GM13977 (cell line): Measurements from ENCODE around the gene MOK.
"Not testable (repeated sequence)": the region's sequence is repeated elsewhere in the genome, so short reads cannot be mapped to it uniquely, and the experiment has no call there.

Source experiments
- DNase-seq: peaks from one replicate; pipeline ENCODE4 v3.0.0; 2012; ENCODE audit warnings: low spot score
- CTCF ChIP-seq: IDR thresholded peaks from 2 replicates; pipeline ENCODE4 v1.5.1; 2012; ENCODE audit warnings: mild to moderate bottlenecking, control low read depth; ENCODE audit not compliant: insufficient read depth; ENCODE audit errors: extremely low read depth, missing control alignments
- in situ Hi-C: fragments of 300-500 bp; cut with MboI; formaldehyde crosslinking; loops from one replicate; pipeline ENCODE4 v1.12.0; 2022; ENCODE audit warnings: low sequenced_read_pairs, low pct_unique_long_range_greater_than_20kb, mixed read lengths, inconsistent platforms; ENCODE audit not compliant: unreplicated experiment

Gene MOK

GRCh38 chr14:102333795-102334705 is 29.1 kb upstream of the MOK start:
- in situ Hi-C loops: no loop called here
- no peak for TF ChIP-seq CTCF
- no peak for DNase-seq

GRCh38 chr14:102333390-102333789 is 28.4 kb upstream of the MOK start:
- in situ Hi-C loops: no loop called here

DNA sequence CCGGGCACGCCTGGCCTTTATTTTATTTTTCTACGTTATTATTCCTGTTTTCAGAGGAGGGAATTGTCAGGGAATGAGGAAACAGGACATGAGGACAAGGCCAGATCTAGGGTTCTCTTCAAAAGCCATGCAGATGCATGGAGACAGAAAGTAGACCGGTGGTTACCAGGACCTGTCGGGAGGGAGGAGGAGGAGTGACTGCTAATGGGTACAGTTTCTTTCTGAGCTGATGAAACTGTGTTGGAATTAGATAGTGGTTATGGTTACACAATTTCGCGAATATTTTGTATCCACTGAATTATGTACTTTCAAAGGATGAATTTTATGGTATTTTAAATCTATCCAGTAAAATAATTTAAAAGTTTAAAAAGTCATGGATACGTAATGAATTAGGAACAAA is 25.8 kb upstream of the MOK start:
- TF ChIP-seq CTCF: no peak
- no peak for DNase-seq
- in situ Hi-C loops: no loop called here

More at GRCh38 chr14:102333390-102333789, 28.4 kb upstream of the MOK start:
- TF ChIP-seq CTCF: no peak
- DNase-seq: no peak

DNA sequence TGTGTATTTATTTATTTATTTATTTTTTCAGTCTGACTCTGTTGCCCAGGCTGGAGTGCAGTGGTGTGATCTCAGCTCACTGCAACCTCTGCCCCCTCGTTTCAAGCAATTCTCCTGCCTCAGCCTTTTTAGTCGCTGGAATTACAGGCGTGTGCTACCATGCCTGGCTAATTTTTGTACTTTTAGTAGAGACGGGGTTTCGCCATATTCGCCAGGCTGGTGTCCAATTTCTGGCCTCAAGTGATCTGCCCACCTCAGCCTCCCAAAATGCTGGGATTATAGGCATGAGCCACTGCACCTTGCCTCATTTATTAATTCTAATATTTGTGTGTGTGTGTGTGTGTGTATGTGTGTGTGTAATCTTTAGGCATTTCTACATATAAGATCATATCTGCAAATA is 24.4 kb upstream of the MOK start:
- DNase-seq, in situ Hi-C loops: not testable (repeated sequence)

GRCh38 chr14:102326583-102326982 is 21.6 kb upstream of the MOK start:
- TF ChIP-seq CTCF: no peak
- no peak for DNase-seq
- in situ Hi-C loops: no loop called here

DNA sequence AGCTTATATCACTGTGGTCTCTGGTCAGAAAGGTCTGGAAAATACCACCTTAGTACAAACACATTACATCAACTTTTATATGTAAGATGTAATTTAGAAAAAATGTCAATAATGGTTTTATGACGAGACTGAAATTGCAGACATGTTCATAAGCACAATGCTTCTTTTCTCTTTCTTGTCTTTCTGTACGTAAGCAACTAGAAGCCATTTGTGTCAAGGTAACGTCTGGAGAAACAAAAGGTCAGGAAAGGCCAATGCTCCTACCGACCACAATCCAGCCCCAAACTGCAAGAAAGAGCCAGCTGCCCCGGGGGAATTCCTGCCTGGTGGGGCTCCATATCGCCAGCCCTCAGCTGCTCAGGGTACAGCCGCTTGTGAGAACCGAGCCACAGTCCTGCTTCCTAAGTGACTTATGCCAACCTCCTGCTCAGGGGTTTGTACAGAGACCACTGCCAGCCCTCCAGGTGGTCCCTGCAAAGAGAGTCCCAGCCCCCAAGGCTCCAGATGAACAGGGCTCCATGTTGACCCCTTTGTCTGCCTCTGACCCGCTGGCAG is 20.9 kb upstream of the MOK start:
- in situ Hi-C loops: no loop called here
- no peak for DNase-seq

More for the DNA sequence above, 20.9 kb upstream of the MOK start:
- TF ChIP-seq CTCF: no peak
